NB4 (cell line): ENCODE data around the gene ASPHD2.

ENCODE experiments used
- MAX ChIP-seq: IDR thresholded peaks from 2 replicates; pipeline ENCODE4 v1.6.1; 2011; ENCODE audit warnings: low read depth, low read length
- POLR2A ChIP-seq: IDR thresholded peaks from 2 replicates; pipeline ENCODE4 v1.6.1; 2011; ENCODE audit warnings: mild to moderate bottlenecking; ENCODE audit not compliant: insufficient read length; ENCODE audit errors: extremely low read depth
- TF ChIP-seq, protein P1 (sequence below): IDR thresholded peaks from one replicate; pipeline ENCODE4 v1.5.1; 2012; ENCODE audit warnings: low read depth, low read length

- TF ChIP-seq, protein P1, sequence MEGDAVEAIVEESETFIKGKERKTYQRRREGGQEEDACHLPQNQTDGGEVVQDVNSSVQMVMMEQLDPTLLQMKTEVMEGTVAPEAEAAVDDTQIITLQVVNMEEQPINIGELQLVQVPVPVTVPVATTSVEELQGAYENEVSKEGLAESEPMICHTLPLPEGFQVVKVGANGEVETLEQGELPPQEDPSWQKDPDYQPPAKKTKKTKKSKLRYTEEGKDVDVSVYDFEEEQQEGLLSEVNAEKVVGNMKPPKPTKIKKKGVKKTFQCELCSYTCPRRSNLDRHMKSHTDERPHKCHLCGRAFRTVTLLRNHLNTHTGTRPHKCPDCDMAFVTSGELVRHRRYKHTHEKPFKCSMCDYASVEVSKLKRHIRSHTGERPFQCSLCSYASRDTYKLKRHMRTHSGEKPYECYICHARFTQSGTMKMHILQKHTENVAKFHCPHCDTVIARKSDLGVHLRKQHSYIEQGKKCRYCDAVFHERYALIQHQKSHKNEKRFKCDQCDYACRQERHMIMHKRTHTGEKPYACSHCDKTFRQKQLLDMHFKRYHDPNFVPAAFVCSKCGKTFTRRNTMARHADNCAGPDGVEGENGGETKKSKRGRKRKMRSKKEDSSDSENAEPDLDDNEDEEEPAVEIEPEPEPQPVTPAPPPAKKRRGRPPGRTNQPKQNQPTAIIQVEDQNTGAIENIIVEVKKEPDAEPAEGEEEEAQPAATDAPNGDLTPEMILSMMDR = no peak
- TF ChIP-seq POLR2A (no peak), MAX (no peak)
Observed at GRCh38 chr22:26432619-26433311, 3.7 kb downstream of the ASPHD2 start.
